Measurements from ENCODE around the gene RYR3. TPM values are rescaled to one million over a fixed set of nuclear protein-coding genes. Genes with fewer than 3 reads are reported as not detected.

RYR3 gene
- total RNA-seq, 4 donors from 2014 or later: 9.1 to 64.0 (median 30.4) TPM

DNA sequence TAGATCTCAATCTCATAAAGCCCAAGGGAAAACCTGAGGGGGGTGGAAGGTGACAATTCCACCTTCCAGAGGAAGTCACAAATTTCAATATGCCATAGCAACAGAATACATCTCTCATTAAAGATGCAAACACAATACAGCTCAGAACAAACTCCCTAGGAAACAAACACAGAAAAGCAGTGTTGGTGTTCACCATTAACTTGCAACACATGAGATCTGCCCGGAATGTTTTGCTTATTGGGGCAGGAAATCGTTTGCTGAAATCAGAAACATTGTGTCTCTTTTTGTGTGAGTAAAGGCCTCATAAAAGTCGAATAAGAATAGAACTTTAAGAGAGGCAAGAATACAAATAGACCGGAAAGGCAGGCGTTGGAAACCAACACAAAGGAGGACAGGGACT is 5.8 kb upstream of the RYR3 start:
- TF ChIP-seq, protein P1, sequence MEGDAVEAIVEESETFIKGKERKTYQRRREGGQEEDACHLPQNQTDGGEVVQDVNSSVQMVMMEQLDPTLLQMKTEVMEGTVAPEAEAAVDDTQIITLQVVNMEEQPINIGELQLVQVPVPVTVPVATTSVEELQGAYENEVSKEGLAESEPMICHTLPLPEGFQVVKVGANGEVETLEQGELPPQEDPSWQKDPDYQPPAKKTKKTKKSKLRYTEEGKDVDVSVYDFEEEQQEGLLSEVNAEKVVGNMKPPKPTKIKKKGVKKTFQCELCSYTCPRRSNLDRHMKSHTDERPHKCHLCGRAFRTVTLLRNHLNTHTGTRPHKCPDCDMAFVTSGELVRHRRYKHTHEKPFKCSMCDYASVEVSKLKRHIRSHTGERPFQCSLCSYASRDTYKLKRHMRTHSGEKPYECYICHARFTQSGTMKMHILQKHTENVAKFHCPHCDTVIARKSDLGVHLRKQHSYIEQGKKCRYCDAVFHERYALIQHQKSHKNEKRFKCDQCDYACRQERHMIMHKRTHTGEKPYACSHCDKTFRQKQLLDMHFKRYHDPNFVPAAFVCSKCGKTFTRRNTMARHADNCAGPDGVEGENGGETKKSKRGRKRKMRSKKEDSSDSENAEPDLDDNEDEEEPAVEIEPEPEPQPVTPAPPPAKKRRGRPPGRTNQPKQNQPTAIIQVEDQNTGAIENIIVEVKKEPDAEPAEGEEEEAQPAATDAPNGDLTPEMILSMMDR (IDR thresholded peaks at IDR 0.05): no peak
- no peak for TF ChIP-seq POLR2A (IDR thresholded peaks at IDR 0.05)
- intact Hi-C loops (cut with DNase I; ENCODE audit: low total_unique reads): no loop called here
- no peak overlapping the region for H3K27ac ChIP-seq

DNA sequence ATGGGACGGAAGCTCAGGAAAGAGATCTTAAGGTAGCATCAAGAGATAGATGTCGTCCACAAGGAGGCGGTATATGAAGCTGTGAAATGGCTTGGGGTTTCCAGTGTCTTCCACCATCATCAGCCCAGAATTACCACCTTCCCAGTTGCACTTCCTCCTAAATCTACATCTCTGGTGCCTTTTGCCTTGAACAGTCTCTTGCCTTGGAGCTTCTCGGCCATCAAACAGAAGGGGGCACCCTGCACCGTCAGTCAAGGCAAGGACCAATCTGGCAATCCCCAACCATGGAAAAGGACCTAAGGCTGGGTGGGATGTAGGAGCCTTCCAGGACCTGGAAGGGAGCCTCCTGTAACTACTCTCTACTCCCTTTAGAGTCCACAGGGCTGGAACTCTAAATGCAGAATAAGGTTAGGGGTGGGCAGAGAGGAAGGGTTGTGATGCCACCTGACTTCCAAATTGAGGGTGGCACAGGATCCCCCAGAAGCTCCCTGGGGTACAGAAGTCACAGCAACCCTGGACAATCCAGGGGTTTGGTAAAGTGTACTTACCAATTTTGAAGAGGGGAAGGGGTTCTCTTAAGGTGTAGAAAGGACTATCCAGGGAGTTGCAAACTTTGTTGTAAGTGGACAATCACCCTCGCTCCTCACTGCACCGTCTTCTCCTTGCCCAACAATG is 1.0 kb upstream of the RYR3 start:
- Histone ChIP-seq H3K9me3 (no peaks in the 10 kb centered on the region), H3K27ac (peak overlapping the region in 1 of 2 donors; percentile 85), H3K4me3 (peak overlapping the region in 1 of 2 donors; percentile 45), H3K27me3 (no peaks in the 10 kb centered on the region), H3K36me3 (no peaks in the 10 kb centered on the region), H3K4me1 (no peaks in the 10 kb centered on the region)
- DNase-seq: peak; percentile 53 to 59
- intact Hi-C loops (cut with DNase I; ENCODE audit: low total_unique reads): loop anchor here (10.0 kb wide), 1 partner anchor 395 kb away; no protein-coding TSS in a partner anchor
- TF ChIP-seq, protein P1 (IDR thresholded peaks at IDR 0.05): peak; percentile 45 to 65 (median 54)
- TF ChIP-seq POLR2A (IDR thresholded peaks at IDR 0.05): no peak

More for the DNA sequence above, 5.8 kb upstream of the RYR3 start:
- no peak for DNase-seq
- H3K4me3 ChIP-seq: no peak overlapping the region
- H3K4me1 ChIP-seq: no peaks in the 10 kb centered on the region
- no peaks in the 10 kb centered on the region for H3K36me3 ChIP-seq
- H3K9me3 ChIP-seq: no peaks in the 10 kb centered on the region
- no peaks in the 10 kb centered on the region for H3K27me3 ChIP-seq

DNA sequence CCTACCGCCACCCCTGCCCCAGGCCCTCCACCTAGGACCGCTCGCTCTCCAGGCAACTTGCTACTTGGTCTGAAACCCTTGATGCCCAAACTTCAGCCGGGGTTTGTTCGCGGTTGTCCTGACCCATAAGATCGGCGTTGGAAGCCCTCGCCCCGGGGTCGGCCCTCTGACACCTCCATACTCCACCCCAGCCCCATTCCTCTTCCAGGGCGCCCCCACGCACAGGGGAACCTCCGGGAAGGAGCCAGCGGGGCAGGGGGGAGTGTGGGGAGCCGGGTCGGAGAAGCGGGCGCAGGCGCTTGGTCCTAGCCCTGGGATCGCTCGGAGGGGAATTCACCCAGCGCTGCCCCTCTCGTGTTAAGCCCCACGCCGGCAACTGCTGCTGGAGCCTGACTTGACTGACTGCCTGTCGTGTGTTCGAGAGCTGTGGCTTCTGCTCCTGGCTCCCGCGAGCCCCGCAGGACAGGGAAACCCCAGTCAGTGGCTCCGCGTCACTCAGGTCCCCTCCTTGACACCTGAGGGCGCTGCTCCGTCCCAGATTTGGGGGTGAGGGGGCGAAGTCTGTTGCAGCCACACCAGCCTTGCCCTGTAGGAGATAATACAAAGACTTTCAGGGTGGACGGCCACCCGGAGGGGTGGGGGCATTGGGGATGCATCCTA is 675 bp downstream of the RYR3 start:
- peak overlapping the region; percentile 45 to 72 for H3K4me3 ChIP-seq
- DNase-seq: peak; percentile 17 to 27
- H3K36me3 ChIP-seq: no peaks in the 10 kb centered on the region
- TF ChIP-seq, protein P1 (IDR thresholded peaks at IDR 0.05): peak in 3 of 4 experiments; percentile 8 to 24 (median 23)
- TF ChIP-seq POLR2A (IDR thresholded peaks at IDR 0.05): no peak
- H3K27me3 ChIP-seq: no peaks in the 10 kb centered on the region
- no peaks in the 10 kb centered on the region for H3K4me1 ChIP-seq
- no peaks in the 10 kb centered on the region for H3K9me3 ChIP-seq
- intact Hi-C loops (cut with DNase I; ENCODE audit: low total_unique reads): loop anchor here (10.0 kb wide), 1 partner anchor 393 kb away; no protein-coding TSS in a partner anchor
- peak overlapping the region; percentile 77 to 85 for H3K27ac ChIP-seq

DNA sequence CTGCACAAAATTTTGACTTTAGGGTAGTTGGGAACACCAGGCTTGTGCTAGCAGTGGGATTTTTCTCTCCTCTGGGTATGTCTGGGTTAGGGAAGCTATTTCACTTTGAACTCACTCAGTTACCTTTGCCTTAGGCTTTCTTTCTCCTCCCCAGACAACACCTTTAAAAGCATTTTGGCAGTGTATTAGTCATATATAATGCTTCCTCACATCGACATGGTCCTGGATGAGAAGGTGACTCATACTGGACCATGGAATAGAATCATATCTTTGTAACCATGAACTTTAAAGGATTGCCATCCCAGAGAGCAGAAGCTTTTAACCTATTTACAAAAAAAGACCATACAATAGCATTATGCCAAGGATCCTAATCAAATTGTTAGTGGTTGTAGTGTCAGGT is 2.7 kb downstream of the RYR3 start:
- H3K4me3 ChIP-seq: no peak overlapping the region
- H3K9me3 ChIP-seq: no peaks in the 10 kb centered on the region
- H3K27me3 ChIP-seq: no peaks in the 10 kb centered on the region
- no peak for DNase-seq
- no peak overlapping the region for H3K27ac ChIP-seq
- H3K36me3 ChIP-seq: no peaks in the 10 kb centered on the region
- intact Hi-C loops (cut with DNase I; ENCODE audit: low total_unique reads): loop anchor here (10.0 kb wide), 1 partner anchor 391 kb away; no protein-coding TSS in a partner anchor
- TF ChIP-seq, protein P1 (IDR thresholded peaks at IDR 0.05): no peak
- TF ChIP-seq POLR2A (IDR thresholded peaks at IDR 0.05): no peak
- no peaks in the 10 kb centered on the region for H3K4me1 ChIP-seq

DNA sequence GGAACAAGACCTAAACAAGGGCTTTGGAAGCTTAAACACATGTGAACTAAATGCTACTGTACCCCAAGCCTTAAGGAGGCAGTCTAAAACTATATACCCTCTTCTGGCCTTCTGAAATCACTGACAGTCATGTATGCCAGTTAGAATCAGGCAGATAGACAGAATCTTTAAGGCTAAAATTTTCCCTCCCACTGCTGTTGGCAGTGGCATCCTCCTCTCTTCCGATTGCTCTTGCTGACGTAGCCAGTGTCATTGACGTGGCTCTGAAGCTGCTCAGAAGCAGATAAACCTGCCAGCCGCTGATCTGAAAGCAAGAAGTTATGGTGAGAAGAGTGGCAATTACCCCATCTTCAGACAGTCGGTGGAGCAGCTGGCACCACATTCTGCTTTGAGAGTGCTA is 3.3 kb downstream of the RYR3 start:
- Histone ChIP-seq H3K4me1 (no peaks in the 10 kb centered on the region), H3K27ac (no peak overlapping the region), H3K4me3 (no peak overlapping the region), H3K27me3 (no peaks in the 10 kb centered on the region), H3K9me3 (no peaks in the 10 kb centered on the region), H3K36me3 (no peaks in the 10 kb centered on the region)
- TF ChIP-seq POLR2A (IDR thresholded peaks at IDR 0.05): no peak
- TF ChIP-seq, protein P1 (IDR thresholded peaks at IDR 0.05): no peak
- intact Hi-C loops (cut with DNase I; ENCODE audit: low total_unique reads): loop anchor here (10.0 kb wide), 1 partner anchor 391 kb away; no protein-coding TSS in a partner anchor
- DNase-seq: no peak
